Common myeloid progenitor, CD34-positive (primary cell): ENCODE data around the gene OR2A14.
"Not testable (repeated sequence)": the region's sequence is repeated elsewhere in the genome, so short reads cannot be mapped to it uniquely, and the experiment has no call there.

ENCODE experiments used
- CTCF ChIA-PET: fragments of 350-600 bp; sonication (Branson Sonifier 250); formaldehyde crosslinking; loops from one replicate; lab custom pipeline; 2021; ENCODE audit warnings: antibody characterized with exemption; lab: Charles Lee
- POLR2A ChIA-PET: fragments of 350-600 bp; sonication (Branson Sonifier 250); formaldehyde crosslinking; loops from one replicate; lab custom pipeline; 2021; ENCODE audit warnings: antibody characterized with exemption; lab: Charles Lee
- DNase-seq, 3 donors: peaks; one replicate each; pipeline versions ENCODE4 v3.0.0 to v3.0.0-alpha.2; 2013
- H3K27ac ChIP-seq, 2 experiments: 1 replicate in 1 of 2; 2 replicates in 1 of 2; pipeline ENCODE4 v1.7.0; 2013; ENCODE audit warnings: inconsistent platforms in 2 of 2, low read length in 2 of 2, mild to moderate bottlenecking in 2 of 2, low read depth in 1 of 2, moderate library complexity in 1 of 2; ENCODE audit not compliant: severe bottlenecking in 2 of 2, insufficient read depth in 1 of 2, poor library complexity in 1 of 2
- H3K27me3 ChIP-seq, 5 experiments: replicated peaks in 2 of 5; 1 replicate in 3 of 5; 2 replicates in 2 of 5; pipeline versions ENCODE4 v1.6.1 to v1.7.0; 2013; ENCODE audit warnings: low read length in 4 of 5, mild to moderate bottlenecking in 2 of 5, moderate library complexity in 2 of 5, inconsistent platforms in 1 of 5; ENCODE audit not compliant: insufficient read depth in 5 of 5, control insufficient read depth in 4 of 5
- H3K36me3 ChIP-seq, 4 experiments: 1 replicate in 2 of 4; 2 replicates in 2 of 4; pipeline versions ENCODE4 v1.6.1 to v1.7.0; 2013; ENCODE audit warnings: low read length in 3 of 4, control low read depth in 1 of 4, mild to moderate bottlenecking in 1 of 4; ENCODE audit not compliant: control insufficient read depth in 4 of 4, insufficient read depth in 4 of 4
- H3K4me1 ChIP-seq, 4 experiments: 1 replicate in 3 of 4; 2 replicates in 1 of 4; pipeline versions ENCODE4 v1.6.1 to v1.7.1; 2013; ENCODE audit warnings: low read length in 3 of 4, mild to moderate bottlenecking in 3 of 4, control low read depth in 1 of 4, inconsistent platforms in 1 of 4, moderate library complexity in 1 of 4; ENCODE audit not compliant: control insufficient read depth in 4 of 4, insufficient read depth in 4 of 4; ENCODE audit errors: control extremely low read depth in 1 of 4
- H3K4me3 ChIP-seq, 7 experiments: 1 replicate in 4 of 7; 2 replicates in 3 of 7; pipeline versions ENCODE4 v1.5.1 to v1.7.0; 2013; ENCODE audit warnings: mild to moderate bottlenecking in 7 of 7, low read length in 6 of 7, moderate library complexity in 6 of 7, inconsistent platforms in 2 of 7, low read depth in 2 of 7, control low read depth in 1 of 7; ENCODE audit not compliant: insufficient read depth in 4 of 7, control insufficient read depth in 1 of 7; ENCODE audit errors: extremely low read depth in 1 of 7
- H3K9me3 ChIP-seq, 5 experiments: 1 replicate in 4 of 5; 2 replicates in 1 of 5; pipeline versions ENCODE4 v1.6.1 to v1.7.1; 2013; ENCODE audit warnings: low read length in 4 of 5, mild to moderate bottlenecking in 2 of 5, inconsistent platforms in 1 of 5, low read depth in 1 of 5, moderate library complexity in 1 of 5; ENCODE audit not compliant: control insufficient read depth in 4 of 5, insufficient read depth in 2 of 5; ENCODE audit errors: control extremely low read depth in 1 of 5
- WGBS: methylation state at CpG from one replicate; pipeline ENCODE4 v1.1.5; 2013; ENCODE audit not compliant: insufficient coverage; 5-methylcytosine and 5-hydroxymethylcytosine counted together

The OR2A14 gene

DNA sequence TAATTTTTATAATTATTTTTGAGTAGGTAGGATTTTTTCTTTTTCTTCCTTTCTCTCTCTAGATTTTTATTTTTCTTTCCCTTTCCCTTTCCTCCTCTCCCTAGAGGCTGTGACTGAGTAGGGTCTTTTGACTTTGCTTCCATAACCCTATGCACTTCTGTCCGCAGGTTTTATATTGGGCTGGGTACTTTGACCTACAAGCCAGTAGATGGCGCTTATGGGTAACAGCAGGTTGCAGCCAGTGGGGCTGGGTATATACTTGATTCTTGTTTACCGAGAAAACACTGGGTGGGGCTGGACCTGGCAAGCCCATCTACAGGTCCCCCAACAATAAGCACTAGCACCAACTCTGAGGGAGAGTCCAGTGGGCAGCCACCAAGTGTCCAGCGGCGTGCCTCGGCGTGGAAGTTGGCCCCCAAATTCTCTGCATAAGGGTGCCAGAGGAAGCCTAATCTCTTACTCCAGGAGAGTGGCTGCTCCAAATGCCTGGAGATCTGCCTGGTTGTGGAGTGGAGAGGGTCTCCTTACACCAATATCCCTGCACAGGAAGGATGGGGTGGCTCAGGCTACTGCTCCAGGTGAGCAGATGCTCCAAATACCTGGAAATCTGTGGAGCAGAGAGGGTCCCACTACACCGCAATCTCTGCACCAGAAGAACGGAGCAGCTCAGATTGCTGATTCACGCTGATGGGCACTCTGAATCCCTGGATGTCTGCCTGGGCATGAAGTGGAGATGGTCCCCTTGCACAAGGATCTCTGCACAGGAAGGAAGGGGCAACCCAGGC lies 55.6 kb downstream of the OR2A14 start:
- no CpG with 5 or more reads among the region's 10 CpGs for WGBS
- H3K27ac ChIP-seq, POLR2A ChIA-PET, H3K4me1 ChIP-seq, H3K36me3 ChIP-seq, H3K27me3 ChIP-seq, H3K9me3 ChIP-seq, H3K4me3 ChIP-seq: not testable (repeated sequence)
- CTCF ChIA-PET: interaction anchor here (0.7 to 1.6 kb wide), 3 partner anchors 51 to 300 kb away, joined by 3 read pairs; no protein-coding TSS in a partner anchor
- DNase-seq: peak; percentile 16 to 60 (median 34)

DNA sequence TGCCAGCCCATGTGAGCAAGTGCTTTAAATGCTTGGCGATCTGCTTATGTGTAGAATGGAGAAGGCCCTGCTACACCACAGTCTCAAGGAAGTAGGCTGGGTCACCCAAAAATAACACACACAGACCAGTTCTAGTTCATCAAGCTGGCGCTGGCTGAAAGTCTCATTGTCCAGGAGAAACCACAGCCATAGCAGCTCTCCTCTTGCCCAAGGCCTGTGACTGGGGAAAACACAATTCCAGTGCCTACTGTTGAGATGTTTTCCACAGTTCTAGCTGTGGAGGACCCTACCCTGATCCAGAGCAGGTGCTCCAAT lies 56.1 kb downstream of the OR2A14 start:
- WGBS: no CpG with 5 or more reads among the region's 2 CpGs

More for the DNA sequence above, 56.1 kb downstream of the OR2A14 start:
- H3K4me1 ChIP-seq, H3K36me3 ChIP-seq, H3K27ac ChIP-seq, H3K4me3 ChIP-seq, H3K9me3 ChIP-seq, H3K27me3 ChIP-seq, CTCF ChIA-PET, DNase-seq, POLR2A ChIA-PET: not testable (repeated sequence)
